GM06990 (cell line): ENCODE measurements around the gene PPP1R15B.

Experiments used
- DNase-seq: peaks from one replicate; pipeline ENCODE4 v3.0.0-alpha.2; 2011; ENCODE audit not compliant: insufficient read length; ENCODE audit errors: extremely low read depth
- H3K27me3 ChIP-seq: replicated peaks from 2 replicates; pipeline ENCODE4 v1.6.0; 2011; ENCODE audit warnings: low read length; ENCODE audit not compliant: control insufficient read depth, insufficient read depth
- H3K36me3 ChIP-seq: 2 replicates; pipeline ENCODE4 v1.5.1; 2011; ENCODE audit warnings: low read length; ENCODE audit not compliant: control insufficient read depth, insufficient read depth
- H3K4me3 ChIP-seq: replicated peaks from 2 replicates; pipeline ENCODE4 v1.5.1; 2011; ENCODE audit warnings: low read depth, mild to moderate bottlenecking, control low read depth, low read length
- CTCF ChIP-seq: IDR thresholded peaks from 2 replicates; pipeline ENCODE4 v1.5.1; 2011; ENCODE audit warnings: low read length, control low read depth, mild to moderate bottlenecking, inconsistent platforms; ENCODE audit not compliant: insufficient read depth, poor library complexity, severe bottlenecking

The PPP1R15B gene

GRCh38 chr1:204450461-204451257 lies 39.0 kb upstream of the PPP1R15B start:
- no peaks in the 10 kb centered on the region for H3K27me3 ChIP-seq
- no peak for DNase-seq
- no peak for TF ChIP-seq CTCF
- peaks cover 4% of the 10 kb centered on the region; the same call in 1 of the 2 replicates for H3K36me3 ChIP-seq
- no peak overlapping the region for H3K4me3 ChIP-seq

GRCh38 chr1:204449678-204450280 lies 38.2 kb upstream of the PPP1R15B start:
- DNase-seq: no peak
- H3K36me3 ChIP-seq: peaks cover 4% of the 10 kb centered on the region; the same call in 1 of the 2 replicates
- TF ChIP-seq CTCF: no peak
- H3K4me3 ChIP-seq: no peak overlapping the region
- H3K27me3 ChIP-seq: no peaks in the 10 kb centered on the region

- Histone ChIP-seq H3K4me3 (no peak overlapping the region), H3K27me3 (no peaks in the 10 kb centered on the region), H3K36me3 (peaks cover 6% of the 10 kb centered on the region)
- no peak for TF ChIP-seq CTCF
- DNase-seq: no peak
Measured at GRCh38 chr1:204448991-204449677, 37.5 kb upstream of the PPP1R15B start.

- no peak for DNase-seq
- no peaks in the 10 kb centered on the region for H3K27me3 ChIP-seq
- H3K36me3 ChIP-seq: peaks cover 11% of the 10 kb centered on the region
- no peak overlapping the region for H3K4me3 ChIP-seq
- no peak for TF ChIP-seq CTCF
Measured at GRCh38 chr1:204448344-204448964, 36.8 kb upstream of the PPP1R15B start.

GRCh38 chr1:204447736-204448135 lies 36.1 kb upstream of the PPP1R15B start:
- DNase-seq: no peak
- Histone ChIP-seq H3K4me3 (no peak overlapping the region), H3K36me3 (peaks cover 15% of the 10 kb centered on the region), H3K27me3 (no peaks in the 10 kb centered on the region)
- TF ChIP-seq CTCF: no peak
